ENCODE results near the gene SPACA7. TPM values are rescaled to one million over a fixed set of nuclear protein-coding genes. Genes with fewer than 3 reads are reported as not detected.

The SPACA7 gene
- total RNA-seq, 2 donors from 2014 or later: not detected

DNA sequence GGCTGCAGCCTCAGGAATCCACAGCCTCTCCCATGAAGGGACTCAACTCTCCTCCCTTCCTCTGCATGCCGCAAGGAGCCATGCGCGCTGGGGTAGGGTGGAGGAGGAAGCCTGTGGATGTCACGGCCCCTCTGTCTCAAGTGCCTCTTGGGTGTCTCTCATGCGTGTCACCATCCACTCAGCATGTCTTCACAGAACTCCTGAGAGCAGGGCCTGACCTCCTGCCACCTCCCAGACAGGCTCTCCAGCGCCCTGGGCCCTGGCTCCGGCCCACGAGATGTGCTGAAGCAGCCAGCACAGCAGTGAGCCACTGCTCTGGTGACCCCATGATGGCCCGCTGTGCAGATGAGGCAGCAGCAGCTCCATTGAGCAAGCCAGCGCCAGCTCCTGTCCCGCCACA lies 25.9 kb upstream of the SPACA7 start:
- H3K27ac ChIP-seq: no peak overlapping the region
- TF ChIP-seq, protein P1, sequence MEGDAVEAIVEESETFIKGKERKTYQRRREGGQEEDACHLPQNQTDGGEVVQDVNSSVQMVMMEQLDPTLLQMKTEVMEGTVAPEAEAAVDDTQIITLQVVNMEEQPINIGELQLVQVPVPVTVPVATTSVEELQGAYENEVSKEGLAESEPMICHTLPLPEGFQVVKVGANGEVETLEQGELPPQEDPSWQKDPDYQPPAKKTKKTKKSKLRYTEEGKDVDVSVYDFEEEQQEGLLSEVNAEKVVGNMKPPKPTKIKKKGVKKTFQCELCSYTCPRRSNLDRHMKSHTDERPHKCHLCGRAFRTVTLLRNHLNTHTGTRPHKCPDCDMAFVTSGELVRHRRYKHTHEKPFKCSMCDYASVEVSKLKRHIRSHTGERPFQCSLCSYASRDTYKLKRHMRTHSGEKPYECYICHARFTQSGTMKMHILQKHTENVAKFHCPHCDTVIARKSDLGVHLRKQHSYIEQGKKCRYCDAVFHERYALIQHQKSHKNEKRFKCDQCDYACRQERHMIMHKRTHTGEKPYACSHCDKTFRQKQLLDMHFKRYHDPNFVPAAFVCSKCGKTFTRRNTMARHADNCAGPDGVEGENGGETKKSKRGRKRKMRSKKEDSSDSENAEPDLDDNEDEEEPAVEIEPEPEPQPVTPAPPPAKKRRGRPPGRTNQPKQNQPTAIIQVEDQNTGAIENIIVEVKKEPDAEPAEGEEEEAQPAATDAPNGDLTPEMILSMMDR (IDR thresholded peaks at IDR 0.05): no peak
- DNase-seq (ENCODE audit: low spot score): no peak
- H3K4me3 ChIP-seq: no peak overlapping the region
- no peaks in the 10 kb centered on the region for H3K4me1 ChIP-seq
- no peaks in the 10 kb centered on the region for H3K36me3 ChIP-seq
- no peaks in the 10 kb centered on the region for H3K9me3 ChIP-seq
- peaks cover 0 to 4% of the 10 kb centered on the region in 2 donors for H3K27me3 ChIP-seq

DNA sequence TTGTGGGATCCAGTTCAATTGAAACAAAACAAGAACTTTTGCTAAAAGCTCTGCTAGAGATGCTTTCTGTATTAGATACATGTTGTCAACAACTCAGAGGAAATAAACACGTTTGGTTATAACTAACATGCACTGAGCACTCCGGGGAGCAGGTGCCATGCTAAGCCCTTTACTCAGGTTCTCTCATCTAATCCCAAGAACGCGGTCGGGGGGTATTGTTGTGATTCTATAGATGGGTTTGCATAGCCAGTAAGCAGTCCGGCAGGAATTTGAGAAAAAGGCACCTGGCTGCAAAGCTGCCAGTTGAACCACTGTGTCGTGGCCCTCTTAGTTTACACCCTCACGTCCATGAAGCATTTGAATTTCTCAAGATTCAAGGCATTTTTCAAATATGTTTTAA lies 24.3 kb upstream of the SPACA7 start:
- Histone ChIP-seq H3K36me3 (no peaks in the 10 kb centered on the region), H3K9me3 (no peaks in the 10 kb centered on the region), H3K27ac (no peak overlapping the region), H3K4me3 (no peak overlapping the region), H3K27me3 (no peaks in the 10 kb centered on the region), H3K4me1 (no peaks in the 10 kb centered on the region)
- no peak for DNase-seq (ENCODE audit: low spot score)
- TF ChIP-seq, protein P1 (IDR thresholded peaks at IDR 0.05): no peak

DNA sequence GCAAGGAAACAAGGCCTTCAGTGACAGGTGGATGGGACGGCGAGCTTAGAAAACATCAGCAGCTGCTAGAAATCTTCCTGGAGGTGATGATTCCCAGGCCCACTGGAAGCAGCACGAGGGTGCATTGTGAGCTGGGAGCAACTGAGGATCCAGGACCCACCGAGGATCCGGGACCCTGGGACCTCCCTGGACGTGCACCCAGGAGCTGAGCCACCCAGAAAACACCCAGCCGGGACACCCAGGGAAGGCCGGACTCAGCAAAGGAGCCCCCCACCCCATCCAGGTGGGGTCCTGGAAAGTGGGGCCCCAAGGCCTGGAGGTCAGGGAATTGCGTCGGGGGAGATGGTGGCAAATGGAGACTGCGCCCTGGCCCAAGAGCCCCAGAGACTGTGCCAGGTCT lies 22.3 kb upstream of the SPACA7 start:
- H3K4me3 ChIP-seq: no peak overlapping the region
- H3K9me3 ChIP-seq: no peaks in the 10 kb centered on the region
- H3K27me3 ChIP-seq: no peaks in the 10 kb centered on the region
- H3K36me3 ChIP-seq: no peaks in the 10 kb centered on the region
- no peaks in the 10 kb centered on the region for H3K4me1 ChIP-seq
- H3K27ac ChIP-seq: no peak overlapping the region
- DNase-seq (ENCODE audit: low spot score): no peak
- TF ChIP-seq, protein P1 (IDR thresholded peaks at IDR 0.05): no peak

DNA sequence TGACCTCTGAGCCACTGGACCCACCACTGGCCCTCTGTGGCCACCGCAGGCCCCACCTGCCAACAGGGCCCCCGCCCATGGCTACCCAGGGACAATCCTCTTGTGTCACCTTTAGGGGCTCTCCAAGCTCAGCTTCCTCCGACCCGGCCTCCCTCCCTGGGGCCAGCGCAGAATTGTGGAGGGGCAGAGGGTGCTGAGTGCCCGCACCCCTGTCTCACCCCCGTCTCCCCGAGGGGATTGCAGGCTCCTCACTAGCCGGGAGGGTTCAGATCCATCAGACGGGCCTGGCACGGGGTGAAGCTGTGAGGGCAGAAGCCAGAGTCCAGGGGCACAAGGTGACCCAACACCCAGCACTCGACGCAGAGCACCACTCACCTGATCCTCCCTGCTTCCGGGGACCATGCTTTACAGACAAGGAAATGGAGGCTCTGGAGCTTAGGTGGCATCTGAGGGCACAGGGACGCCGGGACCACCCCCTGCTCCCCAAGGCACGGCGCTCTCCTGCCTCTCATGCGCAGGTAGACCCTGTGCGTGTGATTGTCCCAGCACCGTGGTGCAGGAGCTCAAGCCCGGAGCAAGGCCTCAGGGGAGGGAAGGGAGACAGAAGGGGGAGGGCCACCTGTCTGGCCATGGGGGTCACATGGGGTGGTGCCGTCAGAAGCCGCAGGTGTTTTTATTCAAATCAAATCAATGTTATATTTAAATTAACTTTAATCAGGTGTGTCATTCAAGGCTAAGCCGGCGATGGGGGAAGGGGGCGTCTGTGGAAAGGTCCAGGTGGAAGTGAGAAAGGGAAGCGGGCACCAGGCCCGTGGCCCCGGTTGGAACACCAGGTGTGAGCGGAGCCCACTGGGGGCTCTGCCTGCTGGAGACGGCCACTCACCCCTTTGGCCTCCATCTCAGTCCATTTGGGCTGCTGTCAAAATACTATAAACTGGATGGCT lies 21.6 kb upstream of the SPACA7 start:
- Histone ChIP-seq H3K4me3 (no peak overlapping the region), H3K4me1 (no peaks in the 10 kb centered on the region), H3K36me3 (no peaks in the 10 kb centered on the region), H3K27me3 (no peaks in the 10 kb centered on the region), H3K9me3 (no peaks in the 10 kb centered on the region), H3K27ac (no peak overlapping the region)
- no peak for DNase-seq (ENCODE audit: low spot score)
- TF ChIP-seq, protein P1 (IDR thresholded peaks at IDR 0.05): no peak

DNA sequence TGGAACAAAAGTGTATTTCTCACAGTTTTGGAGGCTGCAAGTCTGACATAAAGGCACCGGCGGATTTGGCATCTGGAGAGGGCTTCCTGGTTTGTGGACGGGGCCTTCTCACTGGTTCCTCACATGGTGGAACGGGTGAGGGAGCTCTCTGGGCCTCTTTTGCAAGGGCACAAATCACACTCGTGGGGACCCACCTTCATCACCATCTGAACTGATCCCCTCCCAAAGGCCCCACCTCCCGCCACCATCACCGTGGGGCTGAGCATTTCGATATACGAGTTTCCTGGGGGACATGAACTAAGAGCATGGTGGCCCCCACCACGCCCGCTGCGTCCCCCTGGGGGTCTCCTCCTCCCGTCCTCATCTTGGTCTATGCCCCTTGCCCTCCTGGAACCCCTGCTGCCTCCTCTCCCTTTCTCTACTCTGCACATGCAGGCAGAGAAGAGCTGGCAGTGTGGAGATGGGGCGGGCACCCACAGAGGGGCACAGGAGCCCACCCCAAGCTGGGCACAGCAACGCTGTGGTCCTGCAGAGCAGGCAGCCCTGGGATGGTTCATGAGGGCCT lies 20.8 kb upstream of the SPACA7 start:
- no peak overlapping the region for H3K27ac ChIP-seq
- DNase-seq (ENCODE audit: low spot score): no peak
- no peak overlapping the region for H3K4me3 ChIP-seq
- H3K4me1 ChIP-seq: no peaks in the 10 kb centered on the region
- TF ChIP-seq, protein P1 (IDR thresholded peaks at IDR 0.05): no peak
- H3K27me3 ChIP-seq: no peaks in the 10 kb centered on the region
- no peaks in the 10 kb centered on the region for H3K36me3 ChIP-seq
- H3K9me3 ChIP-seq: peaks cover 0 to 6% of the 10 kb centered on the region in 2 donors
